Activated CD8-positive, alpha-beta memory T cell treated with anti-CD3 and anti-CD28 coated beads, Interleukin-2, amount 10 ng/mL, durations not matched to agents 7 days and 5 days (primary cell): Measurements from ENCODE around the gene SNX27. TPM values are rescaled to one million over a fixed set of nuclear protein-coding genes. Genes with fewer than 3 reads are reported as not detected.

ENCODE experiments used
- ATAC-seq: fragments of 150-1000 bp; cut with Tn5 transposase; one replicate; pipeline ENCODE4 v1.10.0; 2021; ENCODE audit warnings: moderate library complexity
- CTCF ChIA-PET: fragments of 350-600 bp; sonication (Branson Sonifier 250); formaldehyde crosslinking; loops from one replicate; lab custom pipeline; 2021; ENCODE audit warnings: antibody characterized with exemption; lab: Charles Lee
- DNase-seq: peaks from one replicate; pipeline ENCODE4 v3.0.0-alpha.2; 2020
- H3K27ac Mint-ChIP-seq: one replicate; pipeline ENCODE4 v1.8.0; 2021; ENCODE audit warnings: mild to moderate bottlenecking, mixed read lengths
- H3K27me3 Mint-ChIP-seq: one replicate; pipeline ENCODE4 v1.8.0; 2021; ENCODE audit warnings: mixed read lengths
- H3K36me3 Mint-ChIP-seq: one replicate; pipeline ENCODE4 v1.8.0; 2021; ENCODE audit warnings: mild to moderate bottlenecking, mixed read lengths
- H3K4me1 Mint-ChIP-seq: one replicate; pipeline ENCODE4 v1.8.0; 2021; ENCODE audit warnings: mixed read lengths
- H3K4me3 Mint-ChIP-seq: one replicate; pipeline ENCODE4 v1.8.0; 2021; ENCODE audit warnings: mild to moderate bottlenecking, moderate library complexity, mixed read lengths
- H3K9me3 Mint-ChIP-seq: one replicate; pipeline ENCODE4 v1.8.0; 2022; ENCODE audit warnings: low read depth, mixed read lengths
- total RNA-seq, 2 experiments: library from RNA; stranded (reverse); gene quantifications; one replicate each; pipeline ENCODE4 v1.2.3, GENCODE V29; 2021

SNX27 gene
- total RNA-seq, 2 experiments from 2014 or later = 26.0 to 27.7 TPM

DNA sequence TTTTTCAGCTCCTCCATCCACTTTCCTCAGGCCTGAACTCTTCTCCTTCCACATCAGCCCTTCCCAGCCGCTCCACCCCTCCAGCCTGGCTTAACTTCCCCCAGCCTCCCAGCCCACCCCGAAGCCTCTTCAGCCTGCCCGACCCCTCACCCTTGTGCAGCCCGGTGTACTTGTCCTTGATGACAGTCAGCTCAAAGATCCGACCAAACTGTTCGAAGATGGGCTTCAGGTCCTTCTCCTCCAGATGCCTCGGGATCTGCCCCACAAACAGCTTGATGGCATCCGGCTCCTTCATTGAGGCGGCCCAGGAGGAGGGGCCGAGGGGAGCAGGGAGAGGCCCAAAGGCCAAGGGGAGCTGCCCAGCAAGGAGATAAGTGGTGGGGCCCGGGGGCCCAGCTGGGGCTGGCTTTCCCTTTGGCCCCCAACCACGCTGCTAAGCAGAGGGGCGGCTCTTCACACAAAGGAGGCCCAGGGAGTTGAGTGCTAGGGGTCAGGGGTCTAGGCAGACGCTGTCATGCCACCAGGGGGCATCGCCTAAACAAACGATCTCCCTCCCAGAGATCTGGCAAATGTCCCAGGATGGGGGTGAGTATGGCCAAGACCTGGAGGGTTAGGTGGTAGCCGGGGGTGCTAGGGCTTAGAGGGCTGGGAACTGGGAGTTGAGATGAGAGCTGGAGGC lies 104.0 kb downstream of the SNX27 start:
- peaks cover 14% of the 10 kb centered on the region for H3K4me1 Mint-ChIP-seq
- ATAC-seq (no peak), DNase-seq (no peak)
- no peak overlapping the region for H3K4me3 Mint-ChIP-seq
- H3K9me3 Mint-ChIP-seq = no peaks in the 10 kb centered on the region
- H3K27ac Mint-ChIP-seq = no peak overlapping the region
- H3K27me3 Mint-ChIP-seq = peaks cover 60% of the 10 kb centered on the region
- CTCF ChIA-PET = interaction anchor here (0.9 to 2.5 kb wide), 2 partner anchors 10 to 121 kb away, joined by 3 to 9 read pairs; no protein-coding TSS in a partner anchor
- H3K36me3 Mint-ChIP-seq = no peaks in the 10 kb centered on the region

DNA sequence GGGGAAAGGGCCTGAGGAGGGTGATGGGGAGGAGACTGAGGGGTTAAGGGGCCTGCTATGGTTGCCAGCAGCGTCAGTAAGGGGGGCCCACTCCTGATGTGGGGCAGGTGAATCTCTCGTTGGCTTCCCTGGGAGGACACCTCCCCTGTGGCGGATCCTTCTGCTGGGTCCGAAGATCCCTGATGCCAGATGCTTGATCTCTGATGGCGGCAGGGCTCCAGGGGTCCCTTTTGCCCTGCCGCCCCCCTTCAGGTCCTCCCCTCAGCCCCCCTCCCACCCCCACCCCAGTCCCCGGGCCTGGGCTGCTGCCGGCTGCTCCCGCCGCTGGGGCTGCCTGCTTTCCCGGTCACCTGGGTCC lies 104.5 kb downstream of the SNX27 start:
- DNase-seq (no peak), ATAC-seq (no peak)
- CTCF ChIA-PET = interaction anchor here (2.5 kb wide), 1 partner anchor 120 kb away, joined by 9 read pairs; no protein-coding TSS in a partner anchor
- no peak overlapping the region for H3K27ac Mint-ChIP-seq
- peaks cover 17% of the 10 kb centered on the region for H3K4me1 Mint-ChIP-seq
- H3K36me3 Mint-ChIP-seq = no peaks in the 10 kb centered on the region
- H3K4me3 Mint-ChIP-seq = no peak overlapping the region
- no peaks in the 10 kb centered on the region for H3K9me3 Mint-ChIP-seq
- H3K27me3 Mint-ChIP-seq = peaks cover 61% of the 10 kb centered on the region

DNA sequence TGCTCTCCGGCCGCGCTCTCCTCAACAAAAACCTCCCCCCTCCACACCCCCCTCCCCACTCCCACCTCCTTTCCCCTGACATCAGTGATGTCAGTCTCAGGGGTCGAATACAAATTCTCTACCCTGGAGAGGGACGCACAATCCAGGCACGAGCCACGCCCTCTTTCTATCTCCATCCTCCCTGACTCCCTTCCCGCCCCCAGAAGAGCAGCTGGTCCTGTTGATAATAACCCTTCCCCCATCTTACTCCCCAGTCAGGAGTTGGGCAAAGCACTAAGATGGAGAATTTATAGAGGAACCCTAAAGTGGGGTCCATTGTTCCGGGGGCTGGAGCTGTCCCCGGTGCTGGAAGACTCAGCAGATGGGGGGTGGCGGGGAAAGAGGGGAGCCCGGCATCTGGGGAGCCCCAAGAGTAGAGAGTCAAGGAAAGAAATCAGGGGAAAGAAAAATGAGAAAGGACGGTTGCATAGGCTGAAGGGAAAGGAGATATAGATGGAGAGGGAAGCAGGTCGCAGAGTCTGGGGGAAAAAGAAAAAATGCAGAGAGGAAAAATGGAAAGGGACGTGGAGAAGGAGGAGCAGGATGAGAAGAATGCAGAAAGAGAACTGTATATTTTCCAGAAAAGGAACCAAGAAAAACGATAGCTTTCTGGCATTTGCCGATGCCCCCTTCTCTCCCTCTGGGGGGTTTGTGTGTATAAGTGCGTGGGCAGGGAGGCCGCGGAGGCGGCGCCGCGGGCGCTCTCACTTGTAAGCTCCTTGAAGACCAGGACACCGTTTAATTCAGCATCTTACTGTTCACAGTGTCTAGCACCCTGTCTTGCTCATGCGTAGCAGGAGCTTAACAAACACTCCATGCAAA lies 105.2 kb downstream of the SNX27 start, which contains the start of gene CELF3:
Gene CELF3 (minus strand): TSS at position 33 of the 861 bp plus-strand sequence. CDS start 783 bp downstream, outside the sequence.
- DNase-seq = peak; percentile 49
- Mint-ChIP-seq H3K36me3 (no peaks in the 10 kb centered on the region), H3K4me1 (peaks cover 23% of the 10 kb centered on the region), H3K9me3 (no peaks in the 10 kb centered on the region), H3K27ac (no peak within 1 kb of the TSS), H3K27me3 (peaks cover 67% of the 10 kb centered on the region), H3K4me3 (no peak within 1 kb of the TSS)
- CTCF ChIA-PET = interaction anchor here (1.0 to 2.5 kb wide), 5 partner anchors 17 to 182 kb away, joined by 3 to 9 read pairs (median 3); partner anchors contain the start of gene C2CD4D
- no peak for ATAC-seq

- CTCF ChIA-PET = interaction anchor here (1.0 to 2.5 kb wide), 5 partner anchors 16 to 183 kb away, joined by 3 to 9 read pairs (median 3); partner anchors contain the start of gene C2CD4D
Measured at GRCh38 chr1:151718011-151718431, 106.2 kb downstream of the SNX27 start.

DNA sequence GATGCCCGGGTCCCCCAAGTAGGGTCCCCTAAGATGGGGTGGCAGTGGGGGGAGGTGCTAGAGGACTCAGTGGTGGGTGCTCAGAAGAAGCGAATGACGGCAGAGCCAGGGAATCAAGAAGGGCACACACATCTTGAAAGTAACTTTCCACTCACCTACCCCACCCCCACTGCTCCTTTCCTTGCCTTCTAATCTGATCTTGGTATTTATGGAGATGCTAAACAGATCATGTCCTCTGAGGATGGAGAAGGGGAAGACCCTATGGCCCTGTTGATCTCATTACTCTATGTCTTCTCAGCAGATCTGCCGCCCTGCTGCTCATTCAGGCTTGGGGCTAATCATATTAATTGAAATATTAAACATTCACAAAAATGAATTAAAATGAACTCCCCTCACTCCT lies 106.8 kb downstream of the SNX27 start:
- Mint-ChIP-seq H3K4me1 (peaks cover 24% of the 10 kb centered on the region), H3K4me3 (no peak overlapping the region), H3K27me3 (peaks cover 77% of the 10 kb centered on the region), H3K9me3 (no peaks in the 10 kb centered on the region), H3K27ac (no peak overlapping the region), H3K36me3 (no peaks in the 10 kb centered on the region)
- no peak for DNase-seq
- ATAC-seq = no peak
- CTCF ChIA-PET = no interaction called here

More at GRCh38 chr1:151718011-151718431, 106.2 kb downstream of the SNX27 start:
- Mint-ChIP-seq H3K36me3 (no peaks in the 10 kb centered on the region), H3K27ac (no peak overlapping the region), H3K9me3 (no peaks in the 10 kb centered on the region), H3K27me3 (peaks cover 77% of the 10 kb centered on the region), H3K4me3 (no peak overlapping the region), H3K4me1 (peaks cover 24% of the 10 kb centered on the region)
- no peak for ATAC-seq
- no peak for DNase-seq

DNA sequence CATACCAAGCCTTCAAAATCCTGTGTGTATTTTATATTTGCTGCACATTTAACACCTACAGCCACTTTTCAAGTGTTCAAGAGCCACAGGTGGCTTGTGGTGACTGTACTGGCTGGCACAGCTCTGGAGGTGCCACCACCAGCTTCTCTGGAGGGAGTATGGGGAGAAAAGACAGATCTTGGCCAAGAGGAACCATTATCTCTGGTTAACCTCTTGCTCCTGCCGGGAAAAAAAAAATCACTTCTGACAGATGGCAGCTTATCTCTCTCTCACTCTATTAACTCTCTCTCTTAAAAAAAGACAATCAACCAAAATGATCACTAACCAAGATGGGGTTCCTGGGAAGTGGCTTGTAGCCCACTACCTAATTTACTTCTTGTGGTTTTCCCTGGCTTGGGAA lies 108.3 kb downstream of the SNX27 start:
- CTCF ChIA-PET = interaction anchor here (1.0 to 1.7 kb wide), 4 partner anchors 9 to 281 kb away, joined by 3 read pairs; no protein-coding TSS in a partner anchor
- Mint-ChIP-seq H3K4me1 (peaks cover 24% of the 10 kb centered on the region), H3K9me3 (no peaks in the 10 kb centered on the region), H3K27me3 (peaks cover 82% of the 10 kb centered on the region), H3K36me3 (no peaks in the 10 kb centered on the region), H3K27ac (no peak overlapping the region), H3K4me3 (peak overlapping the region; percentile 55)
- ATAC-seq (no peak), DNase-seq (no peak)

DNA sequence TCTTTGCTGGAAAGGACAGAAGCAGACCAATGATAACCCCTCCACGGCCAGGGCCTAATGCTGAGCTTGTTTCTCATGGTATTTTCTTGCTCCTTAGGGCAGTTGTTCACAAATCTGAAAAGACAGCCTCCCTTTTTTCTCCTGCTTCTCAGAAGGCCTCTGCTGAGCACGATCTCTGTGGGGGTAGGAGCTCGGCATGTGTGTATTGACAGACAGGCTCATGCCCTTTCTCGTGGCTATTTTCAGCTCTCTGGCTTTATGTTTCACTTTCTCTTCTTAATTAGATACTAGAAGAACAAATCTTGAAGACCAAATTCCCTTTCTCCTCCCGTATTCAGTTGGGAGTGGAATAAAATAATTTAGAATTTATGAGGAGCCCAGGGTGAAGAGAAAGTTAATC lies 108.7 kb downstream of the SNX27 start:
- H3K4me3 Mint-ChIP-seq = peak overlapping the region; percentile 55
- H3K9me3 Mint-ChIP-seq = no peaks in the 10 kb centered on the region
- H3K27me3 Mint-ChIP-seq = peaks cover 82% of the 10 kb centered on the region
- ATAC-seq (no peak), DNase-seq (no peak)
- peaks cover 24% of the 10 kb centered on the region for H3K4me1 Mint-ChIP-seq
- no peaks in the 10 kb centered on the region for H3K36me3 Mint-ChIP-seq
- CTCF ChIA-PET = interaction anchor here (0.8 to 1.7 kb wide), 7 partner anchors 9 to 281 kb away, joined by 3 to 4 read pairs (median 3); no protein-coding TSS in a partner anchor
- no peak overlapping the region for H3K27ac Mint-ChIP-seq

DNA sequence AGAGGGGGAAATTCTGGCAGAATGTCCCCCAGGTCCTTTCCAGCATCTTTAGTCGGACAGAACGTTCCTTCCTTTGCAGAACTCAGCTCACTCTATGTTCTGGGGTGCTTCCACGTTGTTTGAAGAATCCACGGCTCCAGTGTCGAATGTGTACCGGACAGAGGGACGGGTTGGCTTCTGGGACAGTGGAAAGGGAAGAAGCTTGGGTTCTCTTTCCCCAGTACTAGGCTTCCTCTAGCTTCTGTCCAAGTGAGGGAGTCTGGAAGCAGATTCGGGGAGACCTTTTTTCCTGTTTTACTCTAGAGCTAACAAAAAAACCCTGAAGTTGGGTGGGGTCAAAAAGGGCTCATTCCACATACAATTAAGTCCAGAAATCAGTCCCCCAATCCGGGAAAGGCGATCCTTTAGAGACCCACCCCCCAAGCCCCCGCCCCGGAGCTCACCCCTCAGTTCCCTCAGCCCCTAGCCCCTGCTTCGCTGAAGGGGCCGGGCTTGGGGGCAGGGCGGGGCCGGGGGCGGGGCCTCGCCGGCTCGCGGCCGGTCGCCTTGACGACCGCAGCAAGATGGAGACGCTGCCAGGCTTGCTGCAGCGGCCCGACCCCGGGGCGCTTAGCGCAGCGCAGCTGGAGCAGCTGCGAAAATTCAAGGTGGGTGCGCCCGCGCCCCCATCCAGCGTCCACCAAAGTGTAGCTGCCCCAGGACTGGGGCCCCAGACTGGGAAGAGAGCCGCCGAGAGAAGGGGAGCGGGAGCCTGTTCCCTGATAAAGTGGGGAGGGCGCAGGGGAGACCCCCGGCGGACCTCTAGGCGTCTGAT lies 109.3 kb downstream of the SNX27 start, which contains the start of gene RIIAD1:
Gene RIIAD1 (plus strand): TSS at position 549 of the 814 bp plus-strand sequence. CDS start 15 bp downstream, at position 564.
- peak; percentile 94 for ATAC-seq
- Mint-ChIP-seq H3K4me3 (peak within 1 kb of the TSS; percentile 55), H3K27ac (no peak within 1 kb of the TSS), H3K36me3 (no peaks in the 10 kb centered on the region), H3K9me3 (no peaks in the 10 kb centered on the region), H3K4me1 (peaks cover 24% of the 10 kb centered on the region), H3K27me3 (peaks cover 81% of the 10 kb centered on the region)
- CTCF ChIA-PET = interaction anchor here (0.6 to 1.7 kb wide), 8 partner anchors 8 to 280 kb away, joined by 3 to 4 read pairs (median 3); no protein-coding TSS in a partner anchor
- peak; percentile 60 for DNase-seq

DNA sequence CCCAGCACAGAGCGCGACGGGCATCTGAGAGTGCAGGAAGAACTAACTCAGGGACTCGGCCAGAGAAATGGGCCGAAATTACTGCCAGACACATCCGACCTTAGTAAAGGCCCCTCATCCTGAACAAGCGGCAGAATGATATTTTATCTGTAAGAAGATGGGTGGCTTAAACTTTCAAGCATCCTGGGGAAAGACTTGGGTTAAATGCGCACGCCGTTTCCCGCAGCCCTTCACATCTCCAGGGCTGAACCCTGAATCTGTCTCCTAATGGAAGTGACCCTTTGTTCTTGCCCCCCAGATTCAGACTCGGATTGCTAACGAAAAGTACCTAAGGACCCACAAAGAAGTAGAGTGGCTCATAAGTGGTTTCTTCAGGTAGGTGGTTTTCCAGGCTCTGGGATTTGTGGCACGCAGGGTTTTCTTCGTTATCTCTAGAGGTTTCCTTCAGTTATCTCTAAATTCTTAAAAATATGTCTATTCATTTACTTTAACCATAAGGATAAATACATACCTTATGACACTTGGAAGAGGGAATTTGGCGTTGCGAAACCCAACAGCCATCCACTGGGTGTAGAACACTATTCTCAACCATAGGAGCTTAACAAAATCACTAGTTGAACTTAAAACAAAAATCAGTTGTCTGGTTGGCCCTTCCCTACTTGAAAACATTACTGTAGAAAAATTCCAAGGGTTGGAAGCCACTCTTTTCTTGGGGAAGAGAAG lies 110.1 kb downstream of the SNX27 start:
- Mint-ChIP-seq H3K27me3 (peaks cover 77% of the 10 kb centered on the region), H3K9me3 (no peaks in the 10 kb centered on the region), H3K36me3 (no peaks in the 10 kb centered on the region), H3K4me1 (peaks cover 21% of the 10 kb centered on the region), H3K27ac (no peak overlapping the region), H3K4me3 (peak overlapping the region; percentile 53)
- ATAC-seq (no peak), DNase-seq (no peak)
- CTCF ChIA-PET = interaction anchor here (0.9 kb wide), 1 partner anchor 13 kb away, joined by 5 read pairs; no protein-coding TSS in a partner anchor

- peaks cover 19% of the 10 kb centered on the region for H3K4me1 Mint-ChIP-seq
- no peaks in the 10 kb centered on the region for H3K9me3 Mint-ChIP-seq
- no peak overlapping the region for H3K27ac Mint-ChIP-seq
- peaks cover 72% of the 10 kb centered on the region for H3K27me3 Mint-ChIP-seq
- H3K36me3 Mint-ChIP-seq = no peaks in the 10 kb centered on the region
- ATAC-seq (no peak), DNase-seq (no peak)
- CTCF ChIA-PET = no interaction called here
- H3K4me3 Mint-ChIP-seq = no peak overlapping the region
Measured at GRCh38 chr1:151723726-151724370, 112.0 kb downstream of the SNX27 start.

- no peak for DNase-seq
- CTCF ChIA-PET = interaction anchor here (0.6 to 1.5 kb wide), 6 partner anchors 8 to 284 kb away, joined by 3 to 4 read pairs (median 3); no protein-coding TSS in a partner anchor
- peaks cover 55% of the 10 kb centered on the region for H3K27me3 Mint-ChIP-seq
Measured at GRCh38 chr1:151728151-151729054, 116.6 kb downstream of the SNX27 start.

More at GRCh38 chr1:151728151-151729054, 116.6 kb downstream of the SNX27 start:
- Mint-ChIP-seq H3K4me3 (no peak overlapping the region), H3K9me3 (no peaks in the 10 kb centered on the region), H3K36me3 (no peaks in the 10 kb centered on the region), H3K27ac (no peak overlapping the region), H3K4me1 (no peaks in the 10 kb centered on the region)
- no peak for ATAC-seq
